ENCODE data around the gene RELT.

- TF ChIP-seq POLR2A (IDR thresholded peaks at IDR 0.05): no peak
- TF ChIP-seq, protein P1, sequence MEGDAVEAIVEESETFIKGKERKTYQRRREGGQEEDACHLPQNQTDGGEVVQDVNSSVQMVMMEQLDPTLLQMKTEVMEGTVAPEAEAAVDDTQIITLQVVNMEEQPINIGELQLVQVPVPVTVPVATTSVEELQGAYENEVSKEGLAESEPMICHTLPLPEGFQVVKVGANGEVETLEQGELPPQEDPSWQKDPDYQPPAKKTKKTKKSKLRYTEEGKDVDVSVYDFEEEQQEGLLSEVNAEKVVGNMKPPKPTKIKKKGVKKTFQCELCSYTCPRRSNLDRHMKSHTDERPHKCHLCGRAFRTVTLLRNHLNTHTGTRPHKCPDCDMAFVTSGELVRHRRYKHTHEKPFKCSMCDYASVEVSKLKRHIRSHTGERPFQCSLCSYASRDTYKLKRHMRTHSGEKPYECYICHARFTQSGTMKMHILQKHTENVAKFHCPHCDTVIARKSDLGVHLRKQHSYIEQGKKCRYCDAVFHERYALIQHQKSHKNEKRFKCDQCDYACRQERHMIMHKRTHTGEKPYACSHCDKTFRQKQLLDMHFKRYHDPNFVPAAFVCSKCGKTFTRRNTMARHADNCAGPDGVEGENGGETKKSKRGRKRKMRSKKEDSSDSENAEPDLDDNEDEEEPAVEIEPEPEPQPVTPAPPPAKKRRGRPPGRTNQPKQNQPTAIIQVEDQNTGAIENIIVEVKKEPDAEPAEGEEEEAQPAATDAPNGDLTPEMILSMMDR (IDR thresholded peaks at IDR 0.05): no peak
Measured at GRCh38 chr11:73333173-73333572, 43.0 kb upstream of the RELT start.
